GM18907 (cell line): Measurements from ENCODE around the gene POM121.
"Not testable (repeated sequence)": the region's sequence is repeated elsewhere in the genome, so short reads cannot be mapped to it uniquely, and the experiment has no call there.

Experiments used
- ATAC-seq: cut with Tn5 transposase; IDR thresholded peaks from one replicate; pipeline ENCODE4 v1.9.1; 2021; ENCODE audit warnings: mild to moderate bottlenecking, moderate library complexity; ENCODE audit not compliant: unreplicated experiment

Gene POM121

DNA sequence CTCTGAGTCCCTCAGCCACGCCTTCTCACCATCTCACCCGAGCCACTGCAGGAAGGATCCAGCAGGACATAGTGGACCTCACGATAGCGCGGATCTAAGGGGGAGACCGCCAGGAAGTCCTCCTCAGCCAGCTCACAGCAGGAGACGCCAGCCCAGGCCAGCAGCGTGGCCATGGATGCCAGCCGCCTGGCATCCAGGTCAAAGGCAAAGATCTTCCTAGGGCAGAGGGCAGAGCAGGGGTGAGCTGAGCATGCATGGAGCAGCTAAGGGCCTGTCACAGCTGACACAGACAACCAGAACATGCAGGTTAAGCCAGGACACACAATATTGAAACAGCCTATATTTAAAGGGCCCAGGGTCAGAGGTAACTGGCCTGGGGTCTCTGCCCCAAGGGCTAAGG lies 24.4 kb downstream of the POM121 start:
- ATAC-seq: not testable (repeated sequence)

DNA sequence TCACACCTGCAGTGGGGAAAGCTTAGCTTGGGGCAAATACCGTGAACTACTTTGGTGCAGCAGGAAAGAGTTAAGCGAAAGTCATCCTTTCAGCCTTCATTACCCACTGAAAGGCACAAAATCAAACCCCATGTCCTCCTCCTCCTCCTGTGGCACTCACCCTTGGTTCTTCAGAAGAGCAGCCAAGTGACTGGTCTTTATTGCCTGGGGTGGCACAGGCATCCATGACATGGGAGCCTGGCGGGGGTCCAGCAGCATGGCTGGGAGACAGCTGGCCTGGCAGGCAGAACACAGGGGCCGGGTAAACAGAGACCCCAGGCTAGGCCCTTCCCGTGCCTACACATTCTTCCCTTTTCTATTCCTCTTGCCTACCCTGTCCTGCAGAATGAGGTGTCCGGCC lies 24.8 kb downstream of the POM121 start:
- ATAC-seq: not testable (repeated sequence)

DNA sequence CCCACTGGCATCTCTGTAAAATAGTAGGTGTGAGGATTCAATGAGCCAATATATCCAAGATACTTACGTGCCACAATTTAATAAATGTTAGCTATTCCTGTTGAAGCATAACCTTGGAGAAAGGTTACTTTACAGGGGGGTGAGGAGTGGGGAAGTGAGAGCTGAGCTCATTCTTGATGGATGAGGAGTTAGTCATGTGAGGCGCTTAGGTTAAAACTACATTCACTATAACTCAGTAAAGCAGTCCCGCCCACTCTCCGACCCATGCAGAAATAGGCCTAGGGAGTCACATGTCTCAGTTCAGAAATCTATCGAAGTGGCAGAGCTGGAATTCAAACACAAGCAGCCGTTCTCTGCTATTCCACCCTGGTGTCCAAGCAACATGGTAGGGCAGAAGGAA lies 25.5 kb downstream of the POM121 start:
- ATAC-seq: not testable (repeated sequence)

DNA sequence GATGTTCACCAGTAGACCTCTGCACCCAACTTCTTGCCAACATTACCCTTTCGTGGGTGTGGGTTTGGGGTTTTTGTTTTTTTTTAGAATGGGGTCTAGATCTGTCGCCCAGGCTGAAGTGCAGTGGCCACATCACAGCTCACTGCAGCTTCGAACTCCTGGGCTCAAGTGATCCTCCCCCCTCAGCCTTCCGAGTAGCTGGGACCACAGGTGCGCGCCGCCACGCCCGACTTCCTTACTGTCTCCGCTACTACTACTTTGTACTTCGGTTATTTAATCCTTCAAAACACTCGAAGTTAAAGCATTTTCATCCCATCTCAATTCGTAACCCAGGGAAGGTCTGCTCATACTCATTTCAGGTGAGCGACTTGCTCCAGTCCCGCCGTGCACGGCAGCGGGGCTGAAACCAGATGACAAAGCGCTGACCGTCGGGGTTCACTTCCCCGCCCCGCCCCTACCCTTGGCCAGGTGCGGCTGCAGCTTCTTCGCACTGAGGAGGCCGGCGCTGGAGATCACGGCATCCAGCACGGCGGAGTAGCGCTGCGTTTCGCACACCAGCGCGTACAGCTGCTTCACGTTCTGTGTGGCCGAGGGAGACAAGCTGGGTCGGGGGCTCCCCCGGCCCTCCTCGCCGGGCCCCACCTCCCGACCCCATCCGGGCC lies 29.1 kb downstream of the POM121 start:
- ATAC-seq: peak; percentile 56

DNA sequence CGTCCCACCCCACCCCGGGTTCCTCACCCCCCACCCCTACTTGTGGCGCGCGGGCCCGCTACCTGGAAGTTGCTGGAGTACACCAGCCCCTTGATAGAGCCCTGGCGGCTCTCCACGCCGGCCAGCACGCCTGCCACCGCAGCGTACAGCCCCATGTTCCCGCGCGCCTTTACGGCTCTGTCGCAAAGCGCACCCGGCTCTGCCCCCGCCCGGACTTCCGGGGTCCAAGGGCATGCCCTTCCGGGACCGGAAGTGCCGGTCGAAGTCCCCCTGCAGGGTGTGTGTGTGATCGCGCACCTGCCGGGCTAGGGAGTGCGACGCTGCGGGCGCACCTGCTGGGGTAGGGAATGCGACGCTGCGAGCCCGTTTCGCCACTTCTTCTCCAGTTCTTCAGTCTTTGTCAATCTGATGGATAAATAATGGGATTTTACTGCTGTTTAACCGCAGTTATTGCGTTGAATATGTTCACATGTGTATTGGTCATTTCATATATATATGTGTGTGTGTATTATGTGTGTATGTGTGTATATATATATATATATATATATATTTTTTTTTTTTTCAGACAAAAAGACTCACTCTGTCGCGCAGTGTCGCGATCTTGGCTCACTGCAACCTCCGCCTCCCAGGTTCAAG lies 29.8 kb downstream of the POM121 start:
- ATAC-seq: peak; percentile 89

DNA sequence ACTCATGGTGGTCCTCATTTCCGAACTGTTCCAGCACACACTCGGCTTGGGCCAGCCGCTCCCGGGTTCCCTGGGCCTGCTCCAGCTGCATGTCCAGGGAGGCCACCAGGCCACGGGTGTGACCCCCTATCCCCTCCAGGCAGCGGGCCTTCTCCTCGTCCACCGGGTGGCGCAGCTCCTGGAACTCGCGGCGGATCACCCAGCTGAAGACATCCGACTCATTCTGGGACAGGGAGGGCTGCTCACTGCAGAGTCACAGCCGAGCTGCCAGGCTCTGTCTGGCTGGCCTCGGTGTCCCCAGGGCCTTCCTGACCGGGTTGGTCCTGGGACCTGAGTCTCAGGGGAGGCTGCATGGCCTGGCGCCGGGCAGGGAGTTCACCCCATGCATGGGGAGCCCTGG lies 35.1 kb downstream of the POM121 start:
- ATAC-seq: not testable (repeated sequence)

DNA sequence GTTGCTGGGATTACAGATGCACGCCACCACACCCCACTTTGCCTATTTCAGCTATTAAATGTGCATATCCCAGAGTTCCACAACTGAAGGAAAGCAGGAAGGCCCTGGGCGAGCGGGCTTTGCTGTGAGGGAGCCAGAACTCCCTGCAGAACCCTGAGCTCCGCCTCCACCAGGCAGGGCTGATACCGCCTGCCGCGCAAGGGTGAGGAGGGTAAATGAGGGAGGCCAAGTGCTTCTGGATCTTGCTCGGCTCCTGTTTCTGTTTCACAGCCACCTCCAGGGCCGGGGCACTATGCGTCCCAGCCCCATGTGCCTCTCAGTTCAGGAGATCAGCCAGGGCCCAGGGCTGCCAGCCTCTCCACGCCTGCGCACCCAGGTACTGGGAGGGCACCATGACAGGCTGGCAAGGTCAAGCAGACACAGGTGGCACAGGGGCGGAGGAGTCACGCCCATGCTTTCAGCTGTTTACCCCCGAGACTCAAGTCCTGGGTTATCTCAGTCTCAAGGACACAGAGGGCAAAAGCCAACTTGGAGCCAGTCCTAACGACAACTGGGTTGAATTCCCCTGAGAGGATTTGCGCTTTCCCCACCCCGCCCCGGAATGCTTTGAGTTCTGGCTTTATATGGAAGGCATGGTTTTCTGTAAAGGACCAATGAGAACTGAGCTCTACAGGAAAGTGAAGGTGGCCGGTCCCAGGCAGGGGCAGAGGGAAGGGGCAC lies 35.9 kb downstream of the POM121 start:
- not testable (repeated sequence) for ATAC-seq

DNA sequence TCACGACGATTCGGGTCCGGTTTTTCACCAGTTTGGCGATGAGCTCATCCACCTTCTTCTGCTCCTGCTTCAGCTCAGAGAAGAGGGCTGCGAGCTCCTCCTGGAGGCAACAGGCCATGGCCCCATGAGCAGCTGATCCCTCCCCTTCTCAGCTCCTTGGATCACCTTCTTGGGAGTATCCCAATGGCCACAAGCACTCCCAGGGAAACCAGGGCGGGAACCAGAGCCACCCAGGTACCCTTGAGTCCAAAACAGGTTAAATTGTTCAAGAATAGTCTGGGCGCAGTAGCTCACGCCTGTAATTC lies 36.4 kb downstream of the POM121 start:
- ATAC-seq: not testable (repeated sequence)

DNA sequence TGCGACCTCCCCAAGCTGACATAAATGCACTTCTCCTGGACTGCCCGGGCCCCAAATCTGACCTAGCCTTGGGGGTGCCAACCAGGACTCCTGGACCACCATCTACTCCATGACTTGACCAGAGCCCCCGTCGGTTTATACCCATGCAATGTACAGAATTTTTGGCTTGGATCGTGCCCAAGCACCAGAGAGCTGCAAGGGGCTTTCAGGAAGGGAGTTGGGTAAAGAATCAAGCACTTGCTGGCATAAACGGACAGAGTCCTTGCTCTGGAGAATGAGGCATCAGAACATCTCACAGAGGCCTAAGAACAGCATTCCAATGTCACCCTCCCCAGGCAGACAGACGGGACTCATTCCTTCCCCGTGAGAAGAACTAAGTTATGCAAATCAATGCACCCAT lies 38.2 kb downstream of the POM121 start:
- not testable (repeated sequence) for ATAC-seq

DNA sequence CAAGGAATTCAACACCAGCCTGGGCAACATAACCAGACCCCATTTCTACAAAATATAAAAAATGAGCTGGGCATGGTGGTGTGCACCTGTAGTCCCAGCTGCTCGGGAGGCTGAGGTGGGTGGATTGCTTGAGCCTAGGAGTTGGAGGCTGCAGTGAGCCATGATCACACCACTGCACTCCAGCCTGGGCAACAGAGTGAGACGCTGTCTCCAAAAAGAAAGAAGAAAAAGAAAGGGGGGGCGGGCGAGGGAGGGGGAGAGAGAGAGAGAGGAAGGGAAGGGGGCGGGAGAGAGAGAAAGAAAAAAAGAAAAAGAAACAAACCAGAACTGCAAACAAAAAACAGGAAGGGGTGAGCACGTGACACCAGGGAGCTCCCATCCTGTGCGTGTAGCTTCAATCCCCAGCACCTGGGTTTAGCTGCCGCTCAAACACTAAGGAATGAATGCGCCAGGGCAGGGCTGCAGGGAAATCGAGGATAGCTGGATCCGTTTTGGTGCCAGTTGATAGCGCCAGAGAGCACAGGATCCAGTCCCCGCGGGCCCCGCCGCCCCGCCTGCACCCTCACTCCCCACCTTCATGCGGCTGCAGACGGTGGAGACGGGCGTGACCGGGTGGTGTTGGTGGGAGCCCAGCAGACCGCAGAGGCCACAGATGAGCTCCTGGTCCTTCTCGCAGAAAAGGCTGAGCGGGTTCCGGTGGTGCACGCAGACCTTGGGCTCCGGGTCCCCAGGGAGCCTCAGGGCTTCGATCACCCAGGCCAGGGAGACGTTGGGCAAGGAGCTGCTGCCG lies 40.5 kb downstream of the POM121 start:
- ATAC-seq: peak; percentile 49

DNA sequence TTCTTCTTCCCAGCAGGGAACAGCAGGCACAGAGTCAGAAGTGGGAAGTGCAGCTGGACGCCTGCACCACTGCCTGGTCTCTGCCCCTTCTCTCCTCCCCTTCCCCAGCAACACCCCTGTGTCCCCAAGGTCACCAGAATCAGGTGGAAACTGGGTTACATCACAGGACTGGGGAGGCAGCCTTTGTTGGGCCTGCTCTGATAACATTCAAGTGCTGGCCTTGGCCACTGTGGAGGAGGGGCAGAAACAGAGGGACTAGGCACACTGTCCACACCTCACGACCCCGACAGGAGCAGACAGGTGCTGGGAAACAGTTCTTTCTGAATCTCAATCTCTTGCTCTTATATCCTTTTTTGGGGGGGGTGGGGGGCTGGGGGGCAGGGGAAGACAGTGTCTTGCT lies 42.0 kb downstream of the POM121 start:
- ATAC-seq: not testable (repeated sequence)

DNA sequence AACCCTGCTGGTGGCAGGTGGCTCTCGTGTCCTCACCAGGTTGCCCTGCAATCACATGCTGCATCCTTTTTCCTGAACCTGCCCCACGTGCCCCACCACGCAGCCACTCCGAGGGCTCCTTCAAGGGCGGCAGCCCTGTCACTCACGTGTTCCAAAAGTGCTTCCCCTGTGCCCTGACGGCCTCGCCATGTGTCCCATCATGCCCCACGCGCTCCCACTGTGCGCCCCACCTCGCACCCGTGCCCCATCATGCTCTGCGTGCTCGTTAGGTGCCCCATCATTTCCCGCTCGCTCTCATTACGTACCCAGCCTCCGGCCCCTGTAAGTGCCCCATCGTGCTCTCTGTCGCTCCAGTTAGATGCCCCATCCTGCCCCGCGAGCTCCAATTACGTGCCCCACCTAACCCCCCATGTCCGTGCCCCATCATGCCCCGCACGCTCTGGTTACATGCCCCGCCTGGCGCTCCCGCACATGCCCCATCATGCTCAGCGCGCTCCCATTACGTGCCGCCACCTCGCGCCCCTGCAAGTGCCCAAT lies 44.2 kb downstream of the POM121 start, which contains the start of gene TRIM74:
TSS of gene TRIM74 (minus strand) at position 487 of the 537 bp plus-strand sequence. CDS start 3,309 bp downstream, outside the sequence.
- ATAC-seq: not testable (repeated sequence)

DNA sequence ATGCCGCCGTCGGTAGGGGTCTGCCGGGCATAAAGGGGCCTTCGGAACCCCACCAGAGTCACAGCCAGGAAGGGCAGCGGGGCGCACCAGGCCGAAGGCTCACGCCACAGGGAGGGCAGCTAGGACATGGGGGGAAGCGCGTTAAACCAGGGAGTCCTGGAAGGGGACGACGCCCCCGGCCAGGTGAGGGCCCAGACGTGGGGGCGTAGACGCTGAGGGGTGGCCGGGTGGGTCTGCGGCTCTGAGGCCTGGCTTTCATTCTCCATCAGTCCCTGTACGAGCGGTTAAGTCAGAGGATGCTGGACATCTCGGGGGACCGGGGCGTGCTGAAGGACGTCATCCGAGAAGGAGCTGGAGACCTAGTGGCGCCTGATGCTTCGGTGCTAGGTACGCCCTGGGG lies 44.8 kb downstream of the POM121 start:
- ATAC-seq: not testable (repeated sequence)

DNA sequence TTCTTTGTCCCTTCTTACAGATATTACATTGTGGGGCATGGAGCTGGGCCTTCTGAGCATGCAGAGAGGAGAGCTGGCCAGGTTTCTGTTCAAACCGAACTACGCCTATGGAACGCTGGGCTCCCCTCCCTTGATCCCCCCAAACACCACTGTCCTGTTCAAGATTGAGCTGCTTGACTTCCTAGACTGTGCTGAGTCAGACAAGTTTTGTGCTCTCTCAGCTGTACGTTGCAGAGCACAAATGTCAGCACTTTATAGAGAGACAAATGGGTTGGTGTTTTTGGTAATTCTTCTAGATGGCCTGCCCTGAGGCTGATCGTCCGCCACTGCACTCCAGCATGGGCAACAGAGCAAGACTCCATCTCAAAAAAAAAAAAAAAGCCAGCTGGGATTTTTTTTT lies 46.6 kb downstream of the POM121 start:
- ATAC-seq: not testable (repeated sequence)

DNA sequence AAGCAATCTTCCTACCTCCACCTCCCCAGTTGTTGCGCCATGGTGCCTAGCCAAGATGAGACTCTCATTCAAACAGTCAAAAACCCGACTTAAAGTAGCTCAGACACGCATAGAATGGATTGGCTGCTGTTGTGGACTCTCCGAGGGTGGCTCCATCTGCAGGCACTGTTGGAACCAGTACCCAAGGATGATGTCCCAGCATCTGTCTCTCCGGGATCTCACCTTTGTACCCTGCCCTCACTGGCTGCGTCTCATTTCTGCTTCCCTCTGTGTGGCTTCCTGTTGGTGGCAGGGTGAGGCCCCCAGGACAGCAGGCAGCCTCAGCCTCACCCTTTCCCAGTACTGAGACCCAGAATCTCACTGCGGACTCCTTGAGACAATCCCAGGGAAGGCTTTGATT lies 49.9 kb downstream of the POM121 start:
- not testable (repeated sequence) for ATAC-seq

DNA sequence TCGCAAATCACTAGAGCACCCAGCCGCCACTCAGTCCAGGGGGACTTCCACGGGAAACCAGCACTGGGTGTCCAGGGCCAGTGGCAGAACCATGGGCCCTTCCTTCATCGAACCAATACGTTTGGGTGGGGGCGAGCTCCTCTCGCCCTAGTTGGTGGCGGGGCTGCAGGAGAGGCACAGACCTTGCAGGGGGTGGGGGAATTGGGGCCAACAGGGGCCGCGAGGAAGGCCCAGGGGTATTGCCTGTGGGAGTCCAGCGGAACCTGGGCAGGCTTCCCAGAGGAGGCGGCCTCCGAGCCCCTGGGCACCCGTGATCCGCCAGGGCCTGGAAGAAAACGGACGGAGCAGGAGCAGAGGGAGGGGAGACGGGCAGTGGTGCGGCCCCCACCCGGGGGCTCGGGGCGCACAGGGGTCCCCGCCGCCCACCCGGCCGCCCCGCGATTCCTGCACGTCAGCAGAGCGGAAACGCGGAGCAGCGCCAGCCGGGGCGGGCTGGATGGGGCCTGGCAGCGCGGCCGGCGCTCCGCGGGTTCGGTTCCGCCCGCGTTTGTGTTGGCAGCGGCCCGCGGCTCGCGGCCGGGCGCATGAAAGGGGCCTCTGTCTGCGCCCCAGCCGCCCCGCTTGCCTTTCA lies 50.9 kb downstream of the POM121 start:
- not testable (repeated sequence) for ATAC-seq

DNA sequence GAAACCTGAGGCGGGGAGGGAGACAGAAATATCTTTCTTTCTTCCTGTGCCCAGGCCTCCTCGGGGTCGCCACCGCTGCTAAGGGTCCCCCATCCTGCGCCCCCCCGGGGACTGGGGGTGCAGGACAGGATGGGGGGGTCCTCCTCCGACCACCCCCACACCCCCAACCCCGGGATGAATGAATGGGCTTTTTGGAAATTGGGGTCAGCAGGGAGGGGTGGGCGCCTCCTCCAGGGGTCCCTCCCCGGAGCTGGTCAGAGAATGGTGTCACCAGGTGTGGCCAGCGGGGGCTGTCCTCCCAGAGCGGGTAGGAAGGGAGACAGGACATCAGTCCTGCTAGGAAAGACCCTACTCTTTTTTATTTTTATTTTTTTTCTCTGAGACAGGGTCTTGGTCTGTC lies 51.5 kb downstream of the POM121 start:
- ATAC-seq: not testable (repeated sequence)

DNA sequence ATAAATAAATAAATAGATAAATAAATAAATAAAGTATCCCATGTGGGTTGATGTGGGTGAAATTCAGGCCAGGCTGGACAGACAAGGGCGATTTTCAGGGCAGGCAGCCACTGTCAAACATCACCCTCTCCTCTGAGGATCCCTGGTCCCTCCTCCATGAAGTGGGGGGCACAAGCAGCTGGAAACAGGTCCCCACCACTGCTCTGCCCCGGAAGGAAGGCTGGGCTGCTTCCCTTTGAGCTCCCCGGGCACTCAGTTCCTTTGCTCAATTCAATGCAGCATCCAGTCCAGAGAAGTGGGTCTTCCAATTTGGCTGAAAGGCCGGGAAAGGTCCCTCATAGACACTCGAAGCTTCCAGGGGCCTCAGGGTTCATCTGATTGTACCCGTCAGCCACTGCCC lies 55.5 kb downstream of the POM121 start:
- not testable (repeated sequence) for ATAC-seq

DNA sequence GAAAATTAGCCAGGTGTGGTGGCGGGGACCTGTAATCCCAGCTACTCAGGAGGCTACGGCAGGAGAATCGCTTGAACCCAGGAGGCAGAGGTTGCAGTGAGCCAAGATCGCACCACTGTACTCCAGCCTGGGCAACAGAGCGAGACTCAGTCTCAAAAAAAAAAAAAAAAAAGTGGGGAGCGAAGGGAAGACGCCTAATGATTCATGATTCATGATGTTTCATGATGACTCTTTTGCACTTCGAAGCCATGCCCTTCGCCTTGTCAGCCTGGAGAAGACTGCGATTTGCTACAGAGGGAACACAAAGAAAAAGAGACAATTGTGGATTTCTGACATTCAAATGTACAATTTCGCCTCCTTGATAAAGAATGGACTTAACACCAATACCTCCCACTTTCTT lies 57.2 kb downstream of the POM121 start:
- ATAC-seq: not testable (repeated sequence)

DNA sequence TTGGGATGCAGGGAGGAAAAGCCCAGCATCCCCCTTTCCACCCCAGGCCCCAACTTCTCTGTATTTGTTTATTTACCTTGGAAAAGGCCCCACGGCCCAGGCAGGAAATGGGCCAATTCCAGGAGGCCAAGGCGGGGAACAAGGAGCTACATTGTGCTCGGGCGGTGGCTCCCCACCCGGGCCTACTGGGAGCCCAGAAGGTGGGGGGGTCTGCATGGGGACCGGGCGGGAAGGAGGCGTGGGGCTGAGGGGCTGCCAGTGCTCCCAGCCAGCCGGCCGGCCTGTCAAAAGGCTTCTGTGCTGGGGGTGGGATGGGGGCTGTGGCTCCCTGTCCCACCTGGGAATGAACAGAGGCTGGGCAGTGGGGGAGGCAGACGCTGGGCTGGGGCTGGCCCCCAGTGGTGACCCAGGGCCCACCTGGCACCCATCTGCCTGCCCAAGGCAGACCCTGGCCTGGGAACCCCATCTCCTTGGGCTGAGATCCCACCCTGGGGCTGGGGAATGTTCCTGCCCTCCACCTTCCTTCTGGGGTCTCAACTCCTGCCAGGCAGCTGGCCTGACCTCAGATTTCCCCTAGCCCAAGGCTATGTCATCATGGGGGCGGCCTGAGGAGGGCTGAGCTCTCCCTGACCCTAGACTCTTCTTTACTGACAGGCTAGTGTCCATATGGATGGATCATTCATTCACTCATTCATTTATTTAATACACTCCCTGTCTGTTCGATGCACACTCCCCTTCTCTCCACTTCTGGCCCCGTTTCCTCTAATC lies 65.4 kb downstream of the POM121 start:
- not testable (repeated sequence) for ATAC-seq
